T-helper 1 cell treated with Interleukin-12 subunit alpha and Interleukin-12 subunit beta and Interleukin-4 antibody, amounts not matched to agents 30 μg/mL and 1 μg/mL, for 36 hours (primary cell): ENCODE results near the gene POP4.

Source experiments
- H3K27ac Mint-ChIP-seq: one replicate; pipeline ENCODE4 v1.8.0; 2021; ENCODE audit warnings: mild to moderate bottlenecking, mixed read lengths
- H3K27me3 Mint-ChIP-seq: one replicate; pipeline ENCODE4 v1.8.0; 2021; ENCODE audit warnings: low read depth, mixed read lengths
- H3K36me3 Mint-ChIP-seq: one replicate; pipeline ENCODE4 v1.8.0; 2021; ENCODE audit warnings: low read depth, mixed read lengths
- H3K4me1 Mint-ChIP-seq: one replicate; pipeline ENCODE4 v1.8.0; 2021; ENCODE audit warnings: low read depth, mixed read lengths
- H3K4me3 Mint-ChIP-seq: one replicate; pipeline ENCODE4 v1.8.0; 2021; ENCODE audit warnings: mild to moderate bottlenecking, moderate library complexity, mixed read lengths
- H3K9me3 Mint-ChIP-seq: one replicate; pipeline ENCODE4 v1.8.0; 2021; ENCODE audit warnings: mixed read lengths

The POP4 gene

GRCh38 chr19:29569038-29569911 is 36.8 kb upstream of the POP4 start:
- Mint-ChIP-seq H3K27ac (no peak overlapping the region), H3K4me3 (no peak overlapping the region), H3K4me1 (peaks cover 5% of the 10 kb centered on the region), H3K27me3 (peaks cover 34% of the 10 kb centered on the region), H3K36me3 (no peaks in the 10 kb centered on the region), H3K9me3 (no peaks in the 10 kb centered on the region)

GRCh38 chr19:29571181-29571580 is 34.9 kb upstream of the POP4 start:
- no peaks in the 10 kb centered on the region for H3K9me3 Mint-ChIP-seq
- no peak overlapping the region for H3K4me3 Mint-ChIP-seq

GRCh38 chr19:29573486-29573885 is 32.6 kb upstream of the POP4 start:
- Mint-ChIP-seq H3K27ac (no peak overlapping the region), H3K4me1 (peaks cover 10% of the 10 kb centered on the region), H3K36me3 (no peaks in the 10 kb centered on the region), H3K4me3 (no peak overlapping the region), H3K27me3 (peaks cover 58% of the 10 kb centered on the region), H3K9me3 (no peaks in the 10 kb centered on the region)

More at GRCh38 chr19:29571181-29571580, 34.9 kb upstream of the POP4 start:
- H3K27ac Mint-ChIP-seq: no peak overlapping the region
- peaks cover 49% of the 10 kb centered on the region for H3K27me3 Mint-ChIP-seq
- peaks cover 5% of the 10 kb centered on the region for H3K4me1 Mint-ChIP-seq
- no peaks in the 10 kb centered on the region for H3K36me3 Mint-ChIP-seq

- H3K27ac Mint-ChIP-seq: no peak overlapping the region
- H3K27me3 Mint-ChIP-seq: peaks cover 54% of the 10 kb centered on the region
- H3K9me3 Mint-ChIP-seq: no peaks in the 10 kb centered on the region
- peaks cover 10% of the 10 kb centered on the region for H3K4me1 Mint-ChIP-seq
- no peak overlapping the region for H3K4me3 Mint-ChIP-seq
- no peaks in the 10 kb centered on the region for H3K36me3 Mint-ChIP-seq
These were observed 31.6 kb upstream of the POP4 start for GRCh38 chr19:29574510-29574909.

GRCh38 chr19:29576046-29576606 is 30.0 kb upstream of the POP4 start:
- peaks cover 4% of the 10 kb centered on the region for H3K36me3 Mint-ChIP-seq
- no peak overlapping the region for H3K4me3 Mint-ChIP-seq
- H3K4me1 Mint-ChIP-seq: peaks cover 10% of the 10 kb centered on the region
- peaks cover 50% of the 10 kb centered on the region for H3K27me3 Mint-ChIP-seq
- H3K27ac Mint-ChIP-seq: no peak overlapping the region
- H3K9me3 Mint-ChIP-seq: peaks cover 5% of the 10 kb centered on the region

- Mint-ChIP-seq H3K9me3 (peaks cover 10% of the 10 kb centered on the region), H3K4me3 (peak overlapping the region; percentile 18), H3K36me3 (peaks cover 6% of the 10 kb centered on the region), H3K4me1 (peaks cover 10% of the 10 kb centered on the region), H3K27me3 (peaks cover 47% of the 10 kb centered on the region), H3K27ac (no peak overlapping the region)
These were observed 29.1 kb upstream of the POP4 start for GRCh38 chr19:29576761-29577648.

GRCh38 chr19:29577649-29577963 is 28.5 kb upstream of the POP4 start:
- Mint-ChIP-seq H3K27me3 (peaks cover 42% of the 10 kb centered on the region), H3K36me3 (peaks cover 6% of the 10 kb centered on the region), H3K4me3 (no peak overlapping the region), H3K9me3 (peaks cover 10% of the 10 kb centered on the region), H3K27ac (no peak overlapping the region), H3K4me1 (peaks cover 11% of the 10 kb centered on the region)

GRCh38 chr19:29578349-29578748 is 27.7 kb upstream of the POP4 start:
- peaks cover 42% of the 10 kb centered on the region for H3K27me3 Mint-ChIP-seq

GRCh38 chr19:29579308-29579910 is 26.7 kb upstream of the POP4 start:
- Mint-ChIP-seq H3K27me3 (peaks cover 36% of the 10 kb centered on the region), H3K4me3 (no peak overlapping the region), H3K9me3 (peaks cover 10% of the 10 kb centered on the region), H3K27ac (no peak overlapping the region), H3K36me3 (peaks cover 6% of the 10 kb centered on the region), H3K4me1 (peaks cover 24% of the 10 kb centered on the region)

More at GRCh38 chr19:29578349-29578748, 27.7 kb upstream of the POP4 start:
- Mint-ChIP-seq H3K4me3 (no peak overlapping the region), H3K27ac (no peak overlapping the region), H3K9me3 (peaks cover 10% of the 10 kb centered on the region), H3K36me3 (peaks cover 6% of the 10 kb centered on the region), H3K4me1 (peaks cover 17% of the 10 kb centered on the region)

- Mint-ChIP-seq H3K4me1 (peaks cover 20% of the 10 kb centered on the region), H3K4me3 (no peak overlapping the region), H3K27me3 (peaks cover 17% of the 10 kb centered on the region), H3K36me3 (peaks cover 6% of the 10 kb centered on the region), H3K9me3 (peaks cover 10% of the 10 kb centered on the region), H3K27ac (no peak overlapping the region)
These were observed 24.7 kb upstream of the POP4 start for GRCh38 chr19:29581398-29581797.

- Mint-ChIP-seq H3K27ac (peak overlapping the region; percentile 74), H3K4me1 (peaks cover 34% of the 10 kb centered on the region), H3K4me3 (peak overlapping the region; percentile 38), H3K9me3 (peaks cover 10% of the 10 kb centered on the region), H3K36me3 (peaks cover 6% of the 10 kb centered on the region), H3K27me3 (peaks cover 9% of the 10 kb centered on the region)
These were observed 22.7 kb upstream of the POP4 start for GRCh38 chr19:29583196-29583999.

GRCh38 chr19:29586401-29586800 is 19.7 kb upstream of the POP4 start:
- H3K4me3 Mint-ChIP-seq: peak overlapping the region; percentile 40
- peaks cover 6% of the 10 kb centered on the region for H3K9me3 Mint-ChIP-seq
- H3K27ac Mint-ChIP-seq: peak overlapping the region; percentile 86
- peaks cover 7% of the 10 kb centered on the region for H3K27me3 Mint-ChIP-seq
- H3K4me1 Mint-ChIP-seq: peaks cover 37% of the 10 kb centered on the region
- H3K36me3 Mint-ChIP-seq: peaks cover 6% of the 10 kb centered on the region

GRCh38 chr19:29587059-29587458 is 19.0 kb upstream of the POP4 start:
- Mint-ChIP-seq H3K9me3 (peaks cover 3% of the 10 kb centered on the region), H3K27ac (peak overlapping the region; percentile 86), H3K4me1 (peaks cover 37% of the 10 kb centered on the region), H3K4me3 (peak overlapping the region; percentile 40), H3K27me3 (peaks cover 12% of the 10 kb centered on the region), H3K36me3 (peaks cover 6% of the 10 kb centered on the region)
